HepG2 (cell line): ENCODE results near the gene LYST. TPM values are rescaled to one million over a fixed set of nuclear protein-coding genes. Genes with fewer than 3 reads are reported as not detected.

Source experiments
- HNF4G ChIP-seq, 2 experiments: sonication (generic) in 1 of 2; formaldehyde crosslinking in 1 of 2; IDR thresholded peaks; 2 replicates each; pipeline versions ENCODE4 v1.4.0 to v1.6.1; 2011 to 2020; ENCODE audit warnings: borderline replicate concordance in 2 of 2, low read depth in 2 of 2, mild to moderate bottlenecking in 2 of 2, low read length in 1 of 2, missing genetic modification reagents in 1 of 2, moderate library complexity in 1 of 2
- ISL2 ChIP-seq: sonication (generic); formaldehyde crosslinking; IDR thresholded peaks from 2 replicates; pipeline ENCODE4 v1.5.0; 2020; ENCODE audit warnings: missing genetic modification reagents
- KDM4B ChIP-seq: sonication (generic); formaldehyde crosslinking; IDR thresholded peaks from 2 replicates; pipeline ENCODE4 v1.4.0; 2020; ENCODE audit warnings: missing genetic modification reagents
- MED8 ChIP-seq: sonication (generic); formaldehyde crosslinking; IDR thresholded peaks from 2 replicates; pipeline ENCODE4 v1.8.1; 2023; ENCODE audit warnings: mild to moderate bottlenecking, missing genetic modification reagents; ENCODE audit not compliant: insufficient replicate concordance
- NCOA5 ChIP-seq: sonication (generic); formaldehyde crosslinking; IDR thresholded peaks from 2 replicates; pipeline ENCODE4 v1.4.0; 2020; ENCODE audit warnings: missing genetic modification reagents
- NFKBIZ ChIP-seq: IDR thresholded peaks from 2 replicates; pipeline ENCODE4 v1.6.1; 2018; ENCODE audit warnings: missing genetic modification reagents, missing compliant biosample characterization
- PRPF4 ChIP-seq: fragments of 200-400 bp; formaldehyde crosslinking; IDR thresholded peaks from 2 replicates; pipeline ENCODE4 v1.6.1; 2016; ENCODE audit warnings: low read length, low read depth; ENCODE audit not compliant: poor library complexity, severe bottlenecking
- RBFOX2 ChIP-seq: fragments of 200-400 bp; formaldehyde crosslinking; IDR thresholded peaks from 2 replicates; pipeline ENCODE4 v1.6.1; 2017; ENCODE audit warnings: low read depth, mild to moderate bottlenecking, low read length
- ZBTB7A ChIP-seq: sonication (generic); formaldehyde crosslinking; IDR thresholded peaks from 2 replicates; pipeline ENCODE4 v1.8.0; 2022; ENCODE audit warnings: mild to moderate bottlenecking, missing genetic modification reagents
- ZNF446 ChIP-seq: sonication (generic); formaldehyde crosslinking; IDR thresholded peaks from 2 replicates; pipeline ENCODE4 v1.5.0; 2020; ENCODE audit warnings: mild to moderate bottlenecking, missing genetic modification reagents
- polyA plus RNA-seq, 8 experiments: library from polyadenylated mRNA; depleted of rRNA in 3 of 8; stranded (reverse) in 7 of 8; unstranded in 1 of 8; fragments of >200 nt; fragmentation: Illumina TruSeq in 4 of 8; extraction: Trizol in 4 of 8; gene quantifications; 2 replicates each; pipeline versions ENCODE4 v1.2.1 to v1.2.3, GENCODE V29; 2011 to 2016; ENCODE audit warnings: low read depth in 4 of 8, missing spikeins in 1 of 8, mixed read lengths in 1 of 8; ENCODE audit not compliant: insufficient read depth in 1 of 8
- total RNA-seq, 5 experiments: library from RNA; depleted of rRNA; stranded (reverse); fragments of >200 nt; fragmentation: Illumina TruSeq; extraction: Trizol; gene quantifications; 2 replicates each; pipeline ENCODE4 v1.2.3, GENCODE V29; 2016; ENCODE audit warnings: low read depth in 1 of 5
- TF ChIP-seq, protein P1 (sequence below), 2 experiments: sonication (generic) in 1 of 2; formaldehyde crosslinking in 1 of 2; IDR thresholded peaks; 2 replicates each; pipeline versions ENCODE4 v1.5.1 to v1.6.1; 2011 to 2020; ENCODE audit warnings: borderline replicate concordance in 1 of 2, low read depth in 1 of 2, low read length in 1 of 2, mild to moderate bottlenecking in 1 of 2, missing genetic modification reagents in 1 of 2, moderate library complexity in 1 of 2
- TF ChIP-seq, protein P2 (sequence below): sonication (generic); formaldehyde crosslinking; IDR thresholded peaks from 2 replicates; pipeline ENCODE4 v1.5.0; 2020; ENCODE audit warnings: mild to moderate bottlenecking, missing genetic modification reagents
- TF ChIP-seq, protein P3 (sequence below): sonication (generic); formaldehyde crosslinking; IDR thresholded peaks from 2 replicates; pipeline ENCODE4 v1.5.1; 2020; ENCODE audit warnings: mild to moderate bottlenecking, missing genetic modification reagents, moderate library complexity
- TF ChIP-seq, protein P4 (sequence below): sonication (generic); formaldehyde crosslinking; IDR thresholded peaks from 2 replicates; pipeline ENCODE4 v1.8.1; 2023; ENCODE audit warnings: mild to moderate bottlenecking, missing genetic modification reagents
- TF ChIP-seq, protein P5 (sequence below): sonication (generic); formaldehyde crosslinking; IDR thresholded peaks from 2 replicates; pipeline ENCODE4 v1.4.0; 2020; ENCODE audit warnings: missing genetic modification reagents

Gene LYST
- total and polyA plus RNA-seq, 2 of the 13 experiments (the other 11 are each of a cell fraction or from before 2014, with no cell fraction given), result 0.91 to 2.5 TPM

DNA sequence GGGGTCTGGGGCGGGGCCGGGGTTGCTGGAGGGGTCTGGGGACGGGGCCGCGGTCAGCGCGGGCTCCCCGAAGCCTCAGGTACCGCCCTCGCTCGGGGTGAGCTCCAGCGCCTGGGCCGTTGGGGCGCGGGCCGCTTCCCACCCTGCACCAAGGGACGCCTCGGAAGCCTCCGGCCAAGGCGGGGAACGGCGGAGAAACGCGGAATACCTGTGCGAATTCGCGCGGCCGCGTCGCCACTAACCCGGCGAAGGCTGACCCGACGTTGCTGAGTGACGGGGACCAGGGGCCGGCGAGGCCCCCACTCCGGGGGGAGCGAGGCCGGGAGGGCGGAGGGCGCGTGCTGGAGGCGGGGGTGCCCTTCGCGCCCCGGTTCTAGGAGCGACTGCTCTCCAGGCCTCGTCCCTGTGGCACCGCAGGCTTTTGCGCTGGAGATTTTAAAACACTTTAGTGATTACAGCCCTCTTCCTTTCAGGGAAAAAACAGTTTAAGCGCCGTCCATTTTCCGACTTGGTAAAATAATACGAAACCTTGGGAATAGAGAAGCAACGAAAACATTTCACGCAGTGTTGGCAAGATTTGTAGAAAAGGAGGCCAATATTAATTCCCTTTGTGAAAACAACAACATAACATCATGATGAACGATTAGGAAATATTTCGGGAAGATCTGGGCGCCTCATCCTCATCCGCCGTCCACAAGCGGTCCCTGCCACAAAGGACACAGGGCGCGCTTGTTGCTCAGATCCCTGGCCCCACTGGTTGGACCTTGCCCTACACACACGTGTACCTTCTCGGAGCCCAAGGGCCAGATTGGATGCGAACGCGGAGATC lies 216.2 kb downstream of the LYST start (continued):
- TF ChIP-seq, protein P1, sequence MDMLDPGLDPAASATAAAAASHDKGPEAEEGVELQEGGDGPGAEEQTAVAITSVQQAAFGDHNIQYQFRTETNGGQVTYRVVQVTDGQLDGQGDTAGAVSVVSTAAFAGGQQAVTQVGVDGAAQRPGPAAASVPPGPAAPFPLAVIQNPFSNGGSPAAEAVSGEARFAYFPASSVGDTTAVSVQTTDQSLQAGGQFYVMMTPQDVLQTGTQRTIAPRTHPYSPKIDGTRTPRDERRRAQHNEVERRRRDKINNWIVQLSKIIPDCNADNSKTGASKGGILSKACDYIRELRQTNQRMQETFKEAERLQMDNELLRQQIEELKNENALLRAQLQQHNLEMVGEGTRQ (IDR thresholded peaks at IDR 0.05; ENCODE audit: low read depth, low read length), result no peak
- TF ChIP-seq, protein P1 (CRISPR knock-in tag; IDR thresholded peaks at IDR 0.05; ENCODE audit: borderline replicate concordance), result peak; percentile 51; the same call in 1 of the 2 replicates
- TF ChIP-seq KDM4B (CRISPR knock-in tag), result no peak; the same call in 1 of the 2 replicates
- TF ChIP-seq, protein P2, sequence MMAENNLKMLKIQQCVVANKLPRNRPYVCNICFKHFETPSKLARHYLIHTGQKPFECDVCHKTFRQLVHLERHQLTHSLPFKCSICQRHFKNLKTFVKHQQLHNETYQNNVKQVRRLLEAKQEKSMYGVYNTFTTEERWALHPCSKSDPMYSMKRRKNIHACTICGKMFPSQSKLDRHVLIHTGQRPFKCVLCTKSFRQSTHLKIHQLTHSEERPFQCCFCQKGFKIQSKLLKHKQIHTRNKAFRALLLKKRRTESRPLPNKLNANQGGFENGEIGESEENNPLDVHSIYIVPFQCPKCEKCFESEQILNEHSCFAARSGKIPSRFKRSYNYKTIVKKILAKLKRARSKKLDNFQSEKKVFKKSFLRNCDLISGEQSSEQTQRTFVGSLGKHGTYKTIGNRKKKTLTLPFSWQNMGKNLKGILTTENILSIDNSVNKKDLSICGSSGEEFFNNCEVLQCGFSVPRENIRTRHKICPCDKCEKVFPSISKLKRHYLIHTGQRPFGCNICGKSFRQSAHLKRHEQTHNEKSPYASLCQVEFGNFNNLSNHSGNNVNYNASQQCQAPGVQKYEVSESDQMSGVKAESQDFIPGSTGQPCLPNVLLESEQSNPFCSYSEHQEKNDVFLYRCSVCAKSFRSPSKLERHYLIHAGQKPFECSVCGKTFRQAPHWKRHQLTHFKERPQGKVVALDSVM (CRISPR knock-in tag), result no peak; the same call in 1 of the 2 replicates
- TF ChIP-seq NCOA5 (CRISPR knock-in tag), result no peak
- TF ChIP-seq NFKBIZ (CRISPR knock-in tag), result peak; percentile 92
- TF ChIP-seq, protein P3, sequence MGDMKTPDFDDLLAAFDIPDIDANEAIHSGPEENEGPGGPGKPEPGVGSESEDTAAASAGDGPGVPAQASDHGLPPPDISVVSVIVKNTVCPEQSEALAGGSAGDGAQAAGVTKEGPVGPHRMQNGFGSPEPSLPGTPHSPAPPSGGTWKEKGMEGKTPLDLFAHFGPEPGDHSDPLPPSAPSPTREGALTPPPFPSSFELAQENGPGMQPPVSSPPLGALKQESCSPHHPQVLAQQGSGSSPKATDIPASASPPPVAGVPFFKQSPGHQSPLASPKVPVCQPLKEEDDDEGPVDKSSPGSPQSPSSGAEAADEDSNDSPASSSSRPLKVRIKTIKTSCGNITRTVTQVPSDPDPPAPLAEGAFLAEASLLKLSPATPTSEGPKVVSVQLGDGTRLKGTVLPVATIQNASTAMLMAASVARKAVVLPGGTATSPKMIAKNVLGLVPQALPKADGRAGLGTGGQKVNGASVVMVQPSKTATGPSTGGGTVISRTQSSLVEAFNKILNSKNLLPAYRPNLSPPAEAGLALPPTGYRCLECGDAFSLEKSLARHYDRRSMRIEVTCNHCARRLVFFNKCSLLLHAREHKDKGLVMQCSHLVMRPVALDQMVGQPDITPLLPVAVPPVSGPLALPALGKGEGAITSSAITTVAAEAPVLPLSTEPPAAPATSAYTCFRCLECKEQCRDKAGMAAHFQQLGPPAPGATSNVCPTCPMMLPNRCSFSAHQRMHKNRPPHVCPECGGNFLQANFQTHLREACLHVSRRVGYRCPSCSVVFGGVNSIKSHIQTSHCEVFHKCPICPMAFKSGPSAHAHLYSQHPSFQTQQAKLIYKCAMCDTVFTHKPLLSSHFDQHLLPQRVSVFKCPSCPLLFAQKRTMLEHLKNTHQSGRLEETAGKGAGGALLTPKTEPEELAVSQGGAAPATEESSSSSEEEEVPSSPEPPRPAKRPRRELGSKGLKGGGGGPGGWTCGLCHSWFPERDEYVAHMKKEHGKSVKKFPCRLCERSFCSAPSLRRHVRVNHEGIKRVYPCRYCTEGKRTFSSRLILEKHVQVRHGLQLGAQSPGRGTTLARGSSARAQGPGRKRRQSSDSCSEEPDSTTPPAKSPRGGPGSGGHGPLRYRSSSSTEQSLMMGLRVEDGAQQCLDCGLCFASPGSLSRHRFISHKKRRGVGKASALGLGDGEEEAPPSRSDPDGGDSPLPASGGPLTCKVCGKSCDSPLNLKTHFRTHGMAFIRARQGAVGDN (CRISPR knock-in tag), result peak; percentile 91
- TF ChIP-seq, protein P4, sequence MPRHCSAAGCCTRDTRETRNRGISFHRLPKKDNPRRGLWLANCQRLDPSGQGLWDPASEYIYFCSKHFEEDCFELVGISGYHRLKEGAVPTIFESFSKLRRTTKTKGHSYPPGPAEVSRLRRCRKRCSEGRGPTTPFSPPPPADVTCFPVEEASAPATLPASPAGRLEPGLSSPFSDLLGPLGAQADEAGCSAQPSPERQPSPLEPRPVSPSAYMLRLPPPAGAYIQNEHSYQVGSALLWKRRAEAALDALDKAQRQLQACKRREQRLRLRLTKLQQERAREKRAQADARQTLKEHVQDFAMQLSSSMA (CRISPR knock-in tag), result peak; percentile 37; the same call in 1 of the 2 replicates
- no peak for TF ChIP-seq PRPF4
- TF ChIP-seq RBFOX2, result peak; percentile 92
- TF ChIP-seq HNF4G (IDR thresholded peaks at IDR 0.05; ENCODE audit: borderline replicate concordance, low read depth, low read length), result peak; percentile 98
- TF ChIP-seq HNF4G (CRISPR knock-in tag; IDR thresholded peaks at IDR 0.05; ENCODE audit: borderline replicate concordance, low read depth), result peak; percentile 95
- peak; percentile 63 for TF ChIP-seq ISL2 (CRISPR knock-in tag)
- TF ChIP-seq MED8 (CRISPR knock-in tag), result peak; percentile 52
- TF ChIP-seq, protein P5, sequence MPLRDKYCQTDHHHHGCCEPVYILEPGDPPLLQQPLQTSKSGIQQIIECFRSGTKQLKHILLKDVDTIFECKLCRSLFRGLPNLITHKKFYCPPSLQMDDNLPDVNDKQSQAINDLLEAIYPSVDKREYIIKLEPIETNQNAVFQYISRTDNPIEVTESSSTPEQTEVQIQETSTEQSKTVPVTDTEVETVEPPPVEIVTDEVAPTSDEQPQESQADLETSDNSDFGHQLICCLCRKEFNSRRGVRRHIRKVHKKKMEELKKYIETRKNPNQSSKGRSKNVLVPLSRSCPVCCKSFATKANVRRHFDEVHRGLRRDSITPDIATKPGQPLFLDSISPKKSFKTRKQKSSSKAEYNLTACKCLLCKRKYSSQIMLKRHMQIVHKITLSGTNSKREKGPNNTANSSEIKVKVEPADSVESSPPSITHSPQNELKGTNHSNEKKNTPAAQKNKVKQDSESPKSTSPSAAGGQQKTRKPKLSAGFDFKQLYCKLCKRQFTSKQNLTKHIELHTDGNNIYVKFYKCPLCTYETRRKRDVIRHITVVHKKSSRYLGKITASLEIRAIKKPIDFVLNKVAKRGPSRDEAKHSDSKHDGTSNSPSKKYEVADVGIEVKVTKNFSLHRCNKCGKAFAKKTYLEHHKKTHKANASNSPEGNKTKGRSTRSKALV (CRISPR knock-in tag), result no peak
- TF ChIP-seq ZNF446, result peak; percentile 76; the same call in 1 of the 2 replicates
- peak; percentile 83 for TF ChIP-seq ZBTB7A
